K562 (cell line): ENCODE results near the gene GNAI2. TPM values are rescaled to one million over a fixed set of nuclear protein-coding genes. Genes with fewer than 3 reads are reported as not detected.
A peak's percentile ranks its signal among the peaks of the same experiment; 100 is the strongest.

Source experiments
- ATAC-seq: fragments of 200-7000 bp; cut with Tn5 transposase; 3 replicates; pipeline ENCODE4 v1.9.1; 2020; ENCODE audit warnings: moderate library complexity
- BruUV-seq: library from RNA; stranded (reverse); fragments of 400-500 nt; replicated peaks from 2 replicates; lab custom pipeline; 2021; lab: Mats Ljungman, UMichigan
- CTCF ChIA-PET: fragments of 300-600 bp; formaldehyde crosslinking; extraction: SDS; loops from one replicate; lab custom pipeline; 2021; ENCODE audit warnings: low intra/inter-chr PET ratio; lab: Yijun Ruan, JAX
- POLR2A ChIA-PET: fragments of 300-600, 350-650 bp; sonication (Branson Sonifier 250); formaldehyde crosslinking; extraction: SDS; loops from one replicate; lab custom pipeline; 2021; ENCODE audit warnings: antibody characterized with exemption, inconsistent platforms; lab: Yijun Ruan, JAX
- DNase-seq, 4 experiments: peaks; one replicate each; pipeline versions ENCODE4 v3.0.0 to v3.0.0-alpha.2; 2011 to 2018; ENCODE audit warnings: low spot score in 3 of 4, mixed read lengths in 3 of 4; ENCODE audit errors: extremely low read depth in 1 of 4
- FAIRE-seq: peaks from 2 replicates; lab custom pipeline; 2011; peaks lifted over from hg19 to GRCh38; lab: Jason Lieb, UNC
- H2AFZ ChIP-seq: 2 replicates; pipeline ENCODE4 v1.6.0; 2011; ENCODE audit warnings: low read depth, low read length, control low read depth, inconsistent platforms
- H3K27ac ChIP-seq: fragments of 200-600 bp; 3 replicates; pipeline ENCODE4 v1.8.0; 2011; ENCODE audit warnings: low read depth, mild to moderate bottlenecking, control low read depth, inconsistent platforms, low read length, moderate library complexity, mixed read lengths; ENCODE audit errors: extremely low read depth
- H3K27me3 ChIP-seq, 2 experiments: fragments of 300-600 bp in 1 of 2; 2 replicates in 1 of 2; 3 replicates in 1 of 2; pipeline versions ENCODE4 v1.6.0 to v1.8.0; 2011; ENCODE audit warnings: inconsistent platforms in 2 of 2, low read length in 2 of 2, mild to moderate bottlenecking in 1 of 2, mixed read lengths in 1 of 2, moderate library complexity in 1 of 2; ENCODE audit not compliant: control insufficient read depth in 2 of 2, insufficient read depth in 2 of 2
- H3K36me3 ChIP-seq: fragments of 300-600 bp; 3 replicates; pipeline ENCODE4 v1.8.0; 2011; ENCODE audit warnings: mild to moderate bottlenecking, low read length, inconsistent platforms; ENCODE audit not compliant: control insufficient read depth, insufficient read depth
- H3K4me1 ChIP-seq, 2 experiments: fragments of 200-600 bp in 1 of 2; replicated peaks in 1 of 2; 2 replicates in 1 of 2; 3 replicates in 1 of 2; pipeline versions ENCODE4 v1.5.1 to v1.8.0; 2011; ENCODE audit warnings: inconsistent platforms in 2 of 2, low read length in 2 of 2, mild to moderate bottlenecking in 1 of 2, mixed read lengths in 1 of 2, moderate library complexity in 1 of 2; ENCODE audit not compliant: control insufficient read depth in 2 of 2, insufficient read depth in 2 of 2
- H3K4me2 ChIP-seq: 2 replicates; pipeline ENCODE4 v1.6.1; 2011; ENCODE audit warnings: low read length, control low read depth, inconsistent platforms, mixed read lengths; ENCODE audit not compliant: insufficient read depth
- H3K4me3 ChIP-seq: fragments of 200-600 bp; sonication (generic), shearing (Covaris generic); 2 replicates; pipeline ENCODE4 v1.5.1; 2016; ENCODE audit warnings: control low read depth, inconsistent platforms
- H3K79me2 ChIP-seq: fragments of 200-600 bp; 3 replicates; pipeline ENCODE4 v1.8.0; 2011; ENCODE audit warnings: low read length, inconsistent platforms; ENCODE audit not compliant: control insufficient read depth, insufficient read depth
- H3K9ac ChIP-seq, 2 experiments: 2 replicates each; pipeline versions ENCODE4 v1.6.0 to v1.6.1; 2011; ENCODE audit warnings: low read depth in 2 of 2, low read length in 2 of 2, control low read depth in 1 of 2, inconsistent platforms in 1 of 2, mild to moderate bottlenecking in 1 of 2, mixed read lengths in 1 of 2; ENCODE audit not compliant: insufficient read depth in 1 of 2
- H3K9me1 ChIP-seq: one replicate; pipeline ENCODE4 v1.6.0; 2011; ENCODE audit warnings: inconsistent platforms, mild to moderate bottlenecking, low read length, moderate library complexity; ENCODE audit not compliant: control insufficient read depth, insufficient read depth
- H3K9me3 ChIP-seq: replicated peaks from 2 replicates; pipeline ENCODE4 v1.5.1; 2011; ENCODE audit warnings: low read depth, low read length, inconsistent platforms; ENCODE audit not compliant: control insufficient read depth, insufficient read depth
- H4K20me1 ChIP-seq: replicated peaks from 2 replicates; pipeline ENCODE4 v1.6.1; 2011; ENCODE audit warnings: low read length, inconsistent platforms, mixed read lengths; ENCODE audit not compliant: control insufficient read depth, insufficient read depth
- EP400 ChIP-seq: fragments of 450-650 bp; IDR thresholded peaks from 2 replicates; pipeline ENCODE4 v1.6.1; 2017; ENCODE audit warnings: antibody characterized with exemption, mild to moderate bottlenecking, moderate library complexity
- KDM4B ChIP-seq, 2 experiments: fragments of 450-650 bp in 1 of 2; sonication (generic) in 1 of 2; IDR thresholded peaks; 2 replicates each; pipeline ENCODE4 v1.6.1; 2016 to 2017; ENCODE audit warnings: borderline replicate concordance in 2 of 2, antibody characterized with exemption in 1 of 2, low read depth in 1 of 2, mild to moderate bottlenecking in 1 of 2
- STAT6 ChIP-seq: sonication (generic); formaldehyde crosslinking; IDR thresholded peaks from 2 replicates; pipeline ENCODE4 v1.8.1; 2023; ENCODE audit warnings: mild to moderate bottlenecking, missing genetic modification reagents
- ZBTB17 ChIP-seq: fragments of 450-650 bp; formaldehyde crosslinking; IDR thresholded peaks from 2 replicates; pipeline ENCODE4 v1.4.0; 2020; ENCODE audit warnings: mild to moderate bottlenecking
- ZKSCAN1 ChIP-seq: fragments of 150-350 bp; IDR thresholded peaks from 2 replicates; pipeline ENCODE4 v1.6.1; 2016; ENCODE audit warnings: low read depth, low read length
- ZNF239 ChIP-seq: fragments of 250-450 bp; sonication (Bioruptor Pico); IDR thresholded peaks from 2 replicates; pipeline ENCODE4 v1.4.0; 2020; ENCODE audit warnings: mild to moderate bottlenecking
- ZNF395 ChIP-seq: fragments of 200-800 bp; sonication (Bioruptor generic); IDR thresholded peaks from 2 replicates; pipeline ENCODE4 v1.6.1; 2017; ENCODE audit warnings: missing genetic modification characterization, missing compliant biosample characterization
- ZNF431 ChIP-seq: sonication (generic); formaldehyde crosslinking; IDR thresholded peaks from 2 replicates; pipeline ENCODE4 v1.8.0; 2022; ENCODE audit warnings: mild to moderate bottlenecking, missing genetic modification reagents
- WGBS: fragments of 100-300 bp; shearing (Covaris generic); methylation state at CpG from one replicate; pipeline ENCODE4 v1.1.6; 2016; ENCODE audit warnings: low coverage, mixed read lengths; ENCODE audit not compliant: insufficient coverage; ENCODE audit errors: missing lambda C conversion rate; 5-methylcytosine and 5-hydroxymethylcytosine counted together
- in situ Hi-C: fragments of 300-500 bp; cut with MboI; formaldehyde crosslinking; loops from 4 replicates; pipeline ENCODE4 v1.15.0; 2018; ENCODE audit warnings: inconsistent platforms, mixed read lengths
- intact Hi-C: fragments of 100-400 bp; cut with micrococcal nuclease; formaldehyde crosslinking; loops from 2 replicates; pipeline ENCODE4 v1.14.2; 2022
- polyA plus RNA-seq, 8 experiments: library from polyadenylated mRNA; depleted of rRNA in 4 of 8; stranded (reverse) in 5 of 8; unstranded in 3 of 8; fragments of >200 nt; fragmentation: Nextera tagmentation in 2 of 8; fragmentation: Illumina TruSeq in 1 of 8; extraction: Ambion mirVana in 2 of 8; extraction: Trizol in 1 of 8; gene quantifications; 2 replicates each; pipeline versions ENCODE4 v1.2.1 to v1.2.3, GENCODE V29; 2011 to 2014; ENCODE audit warnings: inconsistent platforms in 1 of 8, missing spikeins in 1 of 8
- total RNA-seq, 7 experiments: library from RNA; depleted of rRNA in 6 of 7; stranded (reverse); fragments of >200 nt in 6 of 7; fragmentation: Illumina TruSeq in 2 of 7; extraction: Trizol in 2 of 7; gene quantifications; 2 replicates each; pipeline versions ENCODE4 v1.2.1 to v1.2.3, GENCODE V29; 2011 to 2021; ENCODE audit warnings: low replicate concordance in 1 of 7

The GNAI2 gene
- total and polyA plus RNA-seq, 9 of the 15 experiments (the other 6 are each of a cell fraction or from before 2014, with no cell fraction given): 1.1 to 72.2 (median 42.7) TPM

GRCh38 chr3:50205413-50206276 lies 30.4 kb upstream of the GNAI2 start (continued):
- TF ChIP-seq ZNF239: no peak
- TF ChIP-seq STAT6 (CRISPR knock-in tag): no peak

GRCh38 chr3:50207359-50208042 lies 28.5 kb upstream of the GNAI2 start:
- Histone ChIP-seq H2AFZ (no peak overlapping the region), H3K4me3 (no peak overlapping the region), H3K36me3 (no peaks in the 10 kb centered on the region), H3K9me3 (no peaks in the 10 kb centered on the region), H3K9me1 (no peaks in the 10 kb centered on the region), H4K20me1 (no peaks in the 10 kb centered on the region), H3K79me2 (no peaks in the 10 kb centered on the region)
- intact Hi-C loops: no loop called here
- 59% methylated on average over 10 of the region's 17 CpGs for WGBS
- FAIRE-seq: no peak
- TF ChIP-seq ZKSCAN1 (peak; percentile 53; the same call in 1 of the 2 replicates), EP400 (no peak), ZNF395 (CRISPR knock-in tag) (no peak), ZNF431 (no peak), KDM4B (IDR thresholded peaks at IDR 0.05; ENCODE audit: borderline replicate concordance in 2 of 2, low read depth in 1 of 2) (no peak), ZBTB17 (CRISPR knock-in tag) (no peak)
- TF ChIP-seq, all 486 proteins: peak for 1
- BruUV-seq: no TSS peak
- CTCF ChIA-PET: no interaction called here
- peaks cover 0 to 14% of the 10 kb centered on the region in 2 experiments; a peak in 3 of 5 replicates for H3K4me1 ChIP-seq
- ATAC-seq: no peak
- peaks cover 12 to 32% of the 10 kb centered on the region in 2 experiments; a peak in 3 of 5 replicates for H3K27me3 ChIP-seq
- POLR2A ChIA-PET: no interaction called here
- H3K4me2 ChIP-seq: no peak overlapping the region
- H3K27ac ChIP-seq: no peak overlapping the region
- H3K9ac ChIP-seq: no peak overlapping the region
- no peak for DNase-seq
- in situ Hi-C loops: no loop called here
